ENCODE measurements around the gene CHSY1.

- TF ChIP-seq CTCF (IDR thresholded peaks at IDR 0.05) (no peak), POLR2A (IDR thresholded peaks at IDR 0.05) (no peak), EP300 (IDR thresholded peaks at IDR 0.05) (no peak)
These were observed 2.6 kb upstream of the CHSY1 start for GRCh38 chr15:101254157-101255050.
